Fibroblast of peridontal ligament (primary cell): Measurements from ENCODE around the gene FAM168B.

ENCODE experiments used
- DNase-seq: peaks from one replicate; pipeline ENCODE4 v3.0.0-alpha.2; 2010; ENCODE audit errors: extremely low read depth

Gene FAM168B

DNA sequence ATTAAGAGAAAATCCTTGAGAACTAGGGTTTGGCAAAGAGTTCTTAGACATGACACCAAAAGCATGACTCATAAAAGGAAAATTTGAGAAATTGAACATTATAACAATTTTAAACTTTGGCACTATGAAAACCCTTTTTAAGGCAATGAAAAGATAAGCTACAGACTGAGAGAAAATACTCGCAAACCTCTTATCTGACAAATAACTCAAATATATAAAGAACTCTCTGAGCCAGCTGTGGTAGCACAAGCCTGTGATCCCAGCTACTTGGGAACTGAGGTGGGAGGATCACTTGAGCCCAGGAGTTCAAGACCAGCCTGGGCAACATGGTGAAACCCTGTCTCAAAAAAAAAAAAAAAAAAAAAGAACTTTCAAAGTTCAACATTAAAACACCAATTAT lies 70.5 kb downstream of the FAM168B start:
- DNase-seq = no peak

DNA sequence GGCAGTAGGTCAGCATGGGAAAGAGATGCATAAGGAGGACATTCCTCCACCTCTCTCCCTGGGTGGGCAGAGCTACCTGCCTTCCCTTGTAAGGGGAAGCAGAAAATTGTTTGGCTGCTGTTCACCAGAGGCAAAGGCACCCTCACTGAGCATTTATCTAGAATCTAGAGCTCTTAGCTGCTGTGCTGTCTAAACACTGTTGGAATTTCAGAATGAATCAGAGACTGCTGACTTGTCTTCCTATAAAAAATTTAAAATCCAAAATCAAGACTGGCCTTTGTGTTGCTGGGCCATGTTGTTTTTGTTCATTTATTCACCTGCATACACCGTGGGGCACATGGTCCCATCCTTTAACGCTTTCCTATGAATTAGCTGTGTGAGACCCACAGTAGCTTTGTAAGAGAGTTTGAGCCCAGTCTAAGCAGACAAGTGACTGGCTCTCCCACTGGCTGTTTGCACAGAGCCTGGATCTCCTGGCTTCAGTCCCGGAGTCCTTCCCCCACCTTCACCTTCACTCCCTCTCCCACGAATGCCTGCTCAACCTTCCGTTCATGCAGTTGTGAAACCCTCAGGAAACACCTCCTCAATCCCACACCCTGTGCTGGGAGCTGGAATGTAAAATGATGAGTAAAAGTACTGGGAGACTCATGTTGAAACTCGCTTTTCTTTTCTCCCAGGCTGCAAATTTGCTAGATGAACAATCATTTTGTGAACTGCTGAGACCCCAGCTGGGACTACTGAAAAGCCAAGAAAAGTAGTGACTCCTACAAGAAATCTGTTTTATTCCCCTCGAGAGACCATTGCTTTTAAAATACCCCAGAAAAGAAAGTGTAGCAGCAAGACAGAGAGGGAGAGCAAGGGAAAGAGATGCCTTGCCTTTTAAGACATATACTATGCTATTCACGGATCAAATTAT lies 76.2 kb downstream of the FAM168B start:
- no peak for DNase-seq

DNA sequence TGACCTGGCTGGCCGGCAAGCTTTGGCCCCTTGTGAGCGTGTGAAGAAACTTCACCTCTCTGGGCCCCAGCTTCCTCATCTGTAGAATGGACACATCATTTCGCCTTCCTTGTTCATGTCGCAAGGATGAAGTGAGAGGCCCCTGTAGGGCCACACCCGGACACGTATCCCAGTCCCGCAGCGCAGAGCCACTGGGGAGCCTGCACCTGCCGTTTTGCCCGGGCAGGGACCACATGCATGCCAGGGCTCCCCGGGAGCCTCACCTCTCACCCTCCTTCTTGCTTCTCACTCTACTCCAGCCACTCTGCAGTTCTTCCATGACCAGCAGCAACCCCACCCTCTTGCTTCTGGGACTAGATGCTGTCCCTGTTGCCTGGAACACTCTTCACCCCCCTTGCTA lies 77.5 kb downstream of the FAM168B start:
- DNase-seq = no peak

DNA sequence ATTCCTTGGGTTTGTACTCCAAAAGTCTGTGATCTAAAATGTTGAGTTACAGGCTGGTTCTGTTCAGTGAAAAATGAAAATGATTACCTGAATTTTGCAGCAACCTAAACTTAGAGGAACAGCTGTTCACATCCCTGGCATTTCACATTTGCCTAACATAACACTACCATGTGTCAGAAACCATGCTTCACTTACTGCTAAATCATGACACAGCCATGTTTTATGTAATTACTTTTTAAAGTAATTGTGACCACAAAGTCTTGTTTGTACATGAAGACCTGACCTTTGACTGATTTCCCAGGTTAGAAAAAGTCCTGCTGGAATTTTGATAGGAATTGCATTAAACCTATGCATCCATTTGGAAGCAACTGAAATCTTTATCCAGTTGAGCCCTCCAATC lies 79.1 kb downstream of the FAM168B start:
- DNase-seq = no peak

DNA sequence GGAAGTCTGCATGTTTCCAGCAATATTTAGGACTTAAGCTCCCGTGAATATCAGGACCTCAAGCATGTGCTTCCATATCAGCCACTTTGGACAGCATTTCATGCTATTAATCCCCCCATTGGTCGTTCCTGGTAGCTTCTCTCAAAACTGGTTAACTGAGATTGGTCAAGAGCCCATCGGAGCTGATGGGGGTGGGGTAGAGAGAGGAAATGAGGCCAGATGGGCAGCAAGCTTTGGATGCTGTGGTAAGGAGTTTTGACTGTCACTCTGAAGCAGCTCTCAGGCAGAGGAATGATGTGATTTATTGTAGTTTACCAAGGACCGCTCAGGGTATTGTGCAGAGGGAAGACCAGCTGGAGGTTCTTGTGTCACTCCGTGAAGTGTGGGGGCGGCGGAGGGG lies 81.8 kb downstream of the FAM168B start:
- DNase-seq = no peak

DNA sequence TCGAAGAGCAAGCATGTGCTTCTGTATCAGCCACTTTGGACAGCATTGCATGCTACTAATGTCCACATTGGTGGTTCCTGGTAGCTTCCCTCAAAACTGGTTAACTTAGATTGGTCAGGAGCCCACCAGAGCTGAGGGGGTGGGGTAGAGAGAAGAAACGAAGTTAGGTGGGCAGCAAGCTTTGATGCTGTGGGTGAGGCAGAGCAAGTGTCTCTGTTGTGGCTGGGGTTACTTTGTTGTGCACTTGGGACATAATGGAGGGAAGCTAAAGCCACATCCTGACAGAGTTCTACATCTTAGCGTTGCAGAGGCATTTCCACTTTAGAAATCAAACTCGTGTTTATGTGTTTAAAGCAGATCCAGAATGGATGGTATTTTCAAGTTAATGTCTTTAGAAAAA lies 82.7 kb downstream of the FAM168B start:
- DNase-seq = no peak

DNA sequence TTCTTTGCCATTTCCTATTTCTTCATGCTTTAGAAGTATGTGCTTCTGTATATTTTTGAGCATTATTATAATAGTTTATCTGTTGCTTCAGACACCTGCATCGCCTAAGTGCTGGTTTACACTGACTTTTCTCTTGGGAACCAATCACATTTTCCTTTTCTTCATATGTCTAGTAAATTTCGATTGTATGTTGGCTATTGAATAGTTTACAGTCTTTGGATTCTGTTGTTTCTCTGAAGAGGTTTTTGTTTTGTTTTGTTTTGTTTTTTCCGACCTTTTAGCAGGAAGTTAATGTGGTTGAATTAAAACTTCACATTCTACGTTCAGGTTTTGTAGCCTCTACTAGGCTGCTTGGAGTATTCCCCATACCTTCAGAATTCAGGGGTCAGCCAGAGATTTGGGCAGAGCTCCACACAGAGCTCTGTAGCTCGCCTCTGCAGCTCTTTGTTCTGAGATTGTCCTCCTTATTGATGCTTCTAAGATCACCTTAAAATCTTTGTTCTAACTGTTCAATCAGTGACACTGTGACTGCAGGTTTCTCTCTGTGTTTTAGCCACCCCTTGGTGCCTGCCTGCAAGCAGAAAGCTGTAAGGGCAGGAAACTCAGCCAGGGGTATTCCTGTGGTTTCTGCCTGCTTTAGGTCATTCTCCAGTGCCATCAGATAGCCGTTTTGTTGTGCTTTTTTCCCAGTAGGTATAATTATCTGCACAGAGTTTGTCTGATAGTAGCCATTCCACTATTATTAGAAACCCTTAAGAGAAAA lies 83.4 kb downstream of the FAM168B start:
- DNase-seq = no peak

DNA sequence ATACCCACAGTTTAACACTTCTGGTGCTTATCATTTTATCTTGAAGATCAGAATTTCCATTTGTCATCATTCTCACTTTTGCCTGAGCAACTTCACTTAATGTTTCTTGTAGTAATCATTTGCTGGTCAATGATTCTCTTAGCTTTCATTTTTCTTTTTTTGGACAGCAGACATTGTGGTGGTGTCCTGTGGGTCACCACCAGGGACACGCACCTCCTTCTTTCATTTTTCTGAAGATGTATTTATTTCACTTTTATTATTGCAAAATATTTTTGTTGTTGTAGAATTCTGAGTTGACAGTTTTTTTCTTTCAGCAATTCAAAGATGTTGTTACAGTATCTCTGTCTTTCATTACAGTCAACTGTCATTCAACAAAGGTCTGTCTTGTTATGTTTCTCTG lies 84.3 kb downstream of the FAM168B start:
- DNase-seq = no peak

DNA sequence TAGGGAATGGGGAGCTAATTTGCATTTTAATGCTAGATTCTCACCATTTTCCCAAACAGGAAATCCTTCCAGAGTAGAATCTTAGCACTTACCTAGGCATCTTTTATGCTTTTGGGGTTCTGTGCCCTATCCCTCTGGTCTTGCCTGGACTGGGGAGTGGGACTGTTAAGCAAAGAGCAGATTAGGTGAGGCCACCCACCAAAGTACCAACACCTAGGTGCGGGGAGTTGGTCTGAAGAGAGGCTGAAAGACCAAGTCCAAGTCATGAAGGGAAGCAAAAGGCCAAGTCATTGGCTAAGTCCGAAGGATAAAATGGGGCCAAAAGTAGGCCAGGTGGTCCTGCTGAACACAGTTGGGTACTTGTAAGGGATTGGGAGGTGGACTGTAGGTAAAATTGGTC lies 86.7 kb downstream of the FAM168B start:
- DNase-seq = no peak

DNA sequence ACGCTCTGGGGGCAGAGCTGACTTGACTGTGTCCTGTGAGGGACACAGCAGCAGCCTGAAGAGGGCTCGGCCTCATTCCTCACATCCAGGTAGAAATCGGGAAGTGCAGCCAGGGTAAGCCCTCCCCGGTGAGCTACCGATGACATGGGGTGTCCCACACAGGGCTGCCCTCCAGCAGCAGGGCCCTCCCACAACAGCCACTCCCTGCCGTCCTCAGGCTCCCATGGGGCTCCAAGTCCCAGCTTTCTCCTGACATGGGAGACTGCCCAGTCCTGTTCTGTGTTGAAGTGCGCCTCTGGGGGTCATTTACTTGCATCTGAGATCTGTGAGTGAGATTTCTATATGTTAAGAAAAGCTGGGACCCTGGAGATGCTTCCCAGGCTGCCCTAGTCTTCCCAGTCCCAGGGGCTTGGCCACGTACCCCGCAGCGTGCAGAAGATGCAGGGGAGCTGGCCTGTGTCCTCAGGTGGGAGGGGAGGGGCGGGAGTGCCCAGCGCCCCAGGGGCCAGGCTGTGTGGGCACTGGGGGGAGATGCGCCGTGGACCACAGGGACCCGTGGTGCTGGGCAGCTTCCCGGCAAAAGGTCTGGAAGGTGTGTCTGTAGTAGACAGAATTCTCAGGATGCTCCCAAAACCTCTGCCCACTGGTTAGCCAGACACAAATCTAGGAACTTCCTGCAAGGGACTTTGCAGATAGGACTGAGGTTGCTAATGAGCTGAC lies 87.9 kb downstream of the FAM168B start:
- no peak for DNase-seq

DNA sequence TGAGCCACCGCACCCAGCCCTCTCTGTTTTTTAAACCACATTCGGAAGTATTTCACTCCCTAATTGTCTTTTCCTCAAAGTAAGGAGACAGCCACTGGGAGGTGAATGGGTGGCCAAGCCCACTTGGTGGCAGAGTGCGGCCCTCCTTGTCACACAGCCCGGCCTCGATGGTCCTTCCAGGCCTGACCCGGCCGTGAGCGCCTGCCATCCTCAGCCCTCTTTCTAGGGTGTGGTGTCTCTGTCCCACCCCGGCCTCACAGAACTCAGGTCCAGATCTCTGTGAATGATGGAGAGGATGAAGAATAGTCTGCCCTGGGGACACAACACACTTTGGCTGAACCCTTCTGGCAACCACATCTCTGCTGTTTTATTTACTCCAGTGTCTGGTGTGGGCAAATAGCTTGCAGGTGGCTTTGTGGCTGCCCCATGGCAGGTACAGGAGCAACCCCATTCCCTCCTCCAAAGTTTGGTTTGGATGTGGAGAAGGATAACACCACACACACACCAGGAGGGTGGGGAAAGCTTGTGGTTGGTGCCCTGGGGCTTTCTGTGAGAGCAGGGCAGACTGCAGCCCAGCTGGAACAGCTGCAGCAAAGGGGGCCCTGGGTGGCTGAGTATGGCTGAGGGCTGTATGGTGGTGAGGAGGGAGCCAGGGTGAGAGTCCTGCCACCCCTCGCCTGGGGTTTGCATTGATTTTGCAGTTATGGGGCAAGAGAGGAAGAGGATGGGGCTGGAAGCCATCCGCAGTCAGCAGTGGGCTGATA lies 88.6 kb downstream of the FAM168B start:
- DNase-seq = no peak

DNA sequence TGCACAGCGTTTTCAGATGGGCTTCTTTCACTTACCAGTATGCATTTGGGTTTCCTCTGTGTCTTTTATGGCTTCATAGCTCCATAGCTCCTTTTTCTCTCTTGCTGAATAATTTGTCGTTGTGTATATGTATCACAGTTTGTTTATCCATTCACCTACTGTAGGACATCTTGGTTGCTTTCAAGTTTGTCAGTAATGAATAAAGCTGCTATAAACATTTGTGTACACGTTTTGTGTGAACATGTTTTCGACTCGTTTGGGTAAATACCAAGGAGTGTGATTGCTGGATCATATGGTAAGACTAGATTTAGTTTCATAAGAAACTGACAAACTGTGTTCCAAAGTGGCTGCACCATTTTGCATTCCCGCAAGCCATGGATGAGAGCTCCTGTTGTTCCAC lies 94.7 kb downstream of the FAM168B start:
- no peak for DNase-seq
